AG04449 (cell line): ENCODE measurements around the gene SPIRE2.

Experiments
- CTCF ChIA-PET: fragments of 350-600 bp; formaldehyde crosslinking; extraction: SDS; loops from one replicate; lab custom pipeline; 2021; ENCODE audit warnings: antibody characterized with exemption; lab: Yijun Ruan, JAX
- POLR2A ChIA-PET: fragments of 400-600, 350-600 bp; formaldehyde crosslinking; extraction: SDS; loops from one replicate; lab custom pipeline; 2020; ENCODE audit warnings: antibody characterized with exemption, inconsistent platforms; lab: Yijun Ruan, JAX
- DNase-seq: peaks from one replicate; pipeline ENCODE4 v3.0.0-alpha.2; 2010; ENCODE audit warnings: low read depth, low spot score
- H3K4me3 ChIP-seq: 2 replicates; pipeline ENCODE4 v1.5.1; 2011; ENCODE audit warnings: low read depth, mild to moderate bottlenecking, control low read depth, low read length
- CTCF ChIP-seq: IDR thresholded peaks from one replicate; pipeline ENCODE4 v1.5.1; 2011; ENCODE audit warnings: mild to moderate bottlenecking, moderate library complexity, low read length, control low read depth, inconsistent platforms; ENCODE audit not compliant: insufficient read depth; ENCODE audit errors: missing control alignments

SPIRE2 gene

GRCh38 chr16:89883346-89884040, 55.2 kb downstream of the SPIRE2 start:
- DNase-seq = no peak
- ChIA-PET CTCF (interaction anchor here (0.8 to 5.1 kb wide), 2 partner anchors 12 to 28 kb away, joined by 3 to 26 read pairs; no protein-coding TSS in a partner anchor), POLR2A (no interaction called here)
- no peak for TF ChIP-seq CTCF
- H3K4me3 ChIP-seq = no peak overlapping the region

GRCh38 chr16:89884041-89884421, 55.8 kb downstream of the SPIRE2 start:
- DNase-seq = no peak
- TF ChIP-seq CTCF = no peak
- H3K4me3 ChIP-seq = no peak overlapping the region
- POLR2A ChIA-PET = no interaction called here
- CTCF ChIA-PET = interaction anchor here (0.8 to 5.1 kb wide), 2 partner anchors 11 to 27 kb away, joined by 3 to 26 read pairs; no protein-coding TSS in a partner anchor

- ChIA-PET POLR2A (no interaction called here), CTCF (interaction anchor here (0.9 to 5.1 kb wide), 3 partner anchors 11 to 24 kb away, joined by 3 to 26 read pairs (median 5); no protein-coding TSS in a partner anchor)
- no peak for DNase-seq
- no peak for TF ChIP-seq CTCF
- no peak overlapping the region for H3K4me3 ChIP-seq
These were observed 59.0 kb downstream of the SPIRE2 start for GRCh38 chr16:89887243-89887642.

GRCh38 chr16:89890200-89890599, 61.9 kb downstream of the SPIRE2 start:
- H3K4me3 ChIP-seq = no peak overlapping the region
- no peak for TF ChIP-seq CTCF
- ChIA-PET CTCF (interaction anchor here (1.1 to 1.2 kb wide), 2 partner anchors 10 to 20 kb away, joined by 4 to 6 read pairs; no protein-coding TSS in a partner anchor), POLR2A (no interaction called here)
- DNase-seq = no peak

- CTCF ChIA-PET = interaction anchor here (1.0 to 1.2 kb wide), 3 partner anchors 9 to 19 kb away, joined by 3 to 6 read pairs (median 4); no protein-coding TSS in a partner anchor
- TF ChIP-seq CTCF = no peak
- no peak overlapping the region for H3K4me3 ChIP-seq
- POLR2A ChIA-PET = no interaction called here
- DNase-seq = no peak
These were observed 62.8 kb downstream of the SPIRE2 start for GRCh38 chr16:89890886-89891657.
